Breast epithelium (tissue), 3 donors: ENCODE data around the gene GATC.
A peak's percentile ranks its signal among the peaks of the same experiment; 100 is the strongest.

ENCODE experiments used
- POLR2A ChIP-seq: fragments of 450-650 bp; IDR thresholded peaks from one replicate; pipeline ENCODE4 v1.6.1; 2016; ENCODE audit warnings: antibody characterized with exemption, mild to moderate bottlenecking, moderate library complexity
- POLR2AphosphoS5 ChIP-seq, 3 donors: sonication (generic); formaldehyde crosslinking; IDR thresholded peaks; one replicate each; pipeline ENCODE4 v1.6.1; 2017; ENCODE audit warnings: antibody characterized with exemption in 3 of 3
- TF ChIP-seq, protein P1 (sequence below), 3 donors: fragments of 450-650 bp; IDR thresholded peaks; one replicate each; pipeline ENCODE4 v1.5.1; 2016 to 2017; ENCODE audit warnings: antibody characterized with exemption in 3 of 3, mild to moderate bottlenecking in 3 of 3, moderate library complexity in 3 of 3

DNA sequence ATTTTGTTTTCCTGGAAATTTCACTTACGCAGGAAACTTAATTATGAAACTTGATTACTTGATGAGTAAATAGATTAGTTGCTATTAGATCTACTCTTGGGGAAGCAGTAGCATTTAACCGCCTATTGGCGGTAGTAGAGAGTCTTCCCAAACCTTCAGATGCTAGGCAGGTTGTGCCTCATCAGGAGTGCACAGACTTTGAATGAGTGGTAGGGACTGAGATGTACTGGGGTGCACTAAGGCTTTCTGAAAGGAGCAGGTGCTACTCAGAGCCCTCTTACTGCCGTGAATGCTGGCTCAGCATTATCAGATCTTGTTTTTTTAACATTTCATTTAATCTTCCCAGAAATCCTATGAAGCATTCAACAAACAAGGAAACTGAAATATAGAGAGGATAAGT lies 7.7 kb downstream of the GATC start:
- TF ChIP-seq POLR2AphosphoS5 (IDR thresholded peaks at IDR 0.05) (no peak), POLR2A (no peak)
- TF ChIP-seq, protein P1, sequence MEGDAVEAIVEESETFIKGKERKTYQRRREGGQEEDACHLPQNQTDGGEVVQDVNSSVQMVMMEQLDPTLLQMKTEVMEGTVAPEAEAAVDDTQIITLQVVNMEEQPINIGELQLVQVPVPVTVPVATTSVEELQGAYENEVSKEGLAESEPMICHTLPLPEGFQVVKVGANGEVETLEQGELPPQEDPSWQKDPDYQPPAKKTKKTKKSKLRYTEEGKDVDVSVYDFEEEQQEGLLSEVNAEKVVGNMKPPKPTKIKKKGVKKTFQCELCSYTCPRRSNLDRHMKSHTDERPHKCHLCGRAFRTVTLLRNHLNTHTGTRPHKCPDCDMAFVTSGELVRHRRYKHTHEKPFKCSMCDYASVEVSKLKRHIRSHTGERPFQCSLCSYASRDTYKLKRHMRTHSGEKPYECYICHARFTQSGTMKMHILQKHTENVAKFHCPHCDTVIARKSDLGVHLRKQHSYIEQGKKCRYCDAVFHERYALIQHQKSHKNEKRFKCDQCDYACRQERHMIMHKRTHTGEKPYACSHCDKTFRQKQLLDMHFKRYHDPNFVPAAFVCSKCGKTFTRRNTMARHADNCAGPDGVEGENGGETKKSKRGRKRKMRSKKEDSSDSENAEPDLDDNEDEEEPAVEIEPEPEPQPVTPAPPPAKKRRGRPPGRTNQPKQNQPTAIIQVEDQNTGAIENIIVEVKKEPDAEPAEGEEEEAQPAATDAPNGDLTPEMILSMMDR (IDR thresholded peaks at IDR 0.05), result peak in 2 of 3 donors; percentile 34 to 41
